Thyroid gland (tissue), 4 donors: Measurements from ENCODE around the gene SDHAF2.

Experiments
- CTCF ChIP-seq, 6 experiments: fragments of 200-600 bp in 3 of 6; fragments of 450-650 bp in 3 of 6; sonication (generic) in 3 of 6; IDR thresholded peaks; one replicate each; pipeline ENCODE4 v1.5.1; 2016 to 2019; ENCODE audit warnings: antibody characterized with exemption in 6 of 6, mild to moderate bottlenecking in 2 of 6, inconsistent platforms in 1 of 6, moderate library complexity in 1 of 6
- POLR2A ChIP-seq, 2 donors: fragments of 450-650 bp; IDR thresholded peaks; one replicate each; pipeline ENCODE4 v1.6.1; 2017; ENCODE audit warnings: antibody characterized with exemption in 2 of 2, mild to moderate bottlenecking in 2 of 2, moderate library complexity in 1 of 2

DNA sequence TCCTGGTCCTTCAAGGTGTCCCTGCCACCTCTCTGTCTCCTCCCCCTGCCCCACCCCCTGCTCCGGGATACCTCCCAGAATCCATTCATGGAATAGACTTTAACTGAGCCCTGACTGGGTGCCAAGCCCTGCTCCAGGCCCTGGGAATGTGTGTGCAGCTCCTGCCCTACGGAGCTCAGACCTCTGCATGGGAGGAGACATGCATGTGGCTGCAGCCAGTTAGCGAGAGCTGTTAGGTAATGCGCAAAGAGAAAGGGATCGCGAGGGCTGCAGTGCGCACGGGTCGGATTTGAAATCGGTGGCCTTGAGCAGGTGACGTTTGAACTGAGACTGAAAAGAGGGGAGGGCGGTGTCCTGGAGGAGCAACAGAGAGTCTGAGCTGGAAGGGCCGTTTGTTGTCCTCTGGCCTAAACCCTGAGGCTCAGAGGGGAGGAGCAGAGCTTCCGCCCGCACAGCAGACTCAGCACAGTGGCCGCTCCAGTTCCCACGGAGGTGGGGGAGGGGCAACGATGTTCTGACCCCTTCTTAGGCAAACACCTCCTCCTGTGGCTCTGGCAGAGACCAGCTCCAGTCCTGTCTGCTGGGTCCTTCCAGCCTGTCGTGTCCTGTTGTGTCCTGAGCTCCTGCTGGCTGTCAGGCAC is 58.8 kb downstream of the SDHAF2 start:
- TF ChIP-seq CTCF (IDR thresholded peaks at IDR 0.05) (no peak), POLR2A (IDR thresholded peaks at IDR 0.05) (peak in 1 of 2 donors; percentile 13)
